GM13976 (cell line): Measurements from ENCODE around the gene DNM1.

Experiments used
- DNase-seq: peaks from one replicate; pipeline ENCODE4 v3.0.0; 2012; ENCODE audit warnings: low spot score
- in situ Hi-C: fragments of 300-500 bp; cut with MboI; formaldehyde crosslinking; loops from one replicate; pipeline ENCODE4 v1.12.0; 2022; ENCODE audit warnings: low sequenced_read_pairs, mixed read lengths, inconsistent platforms; ENCODE audit not compliant: unreplicated experiment
- TF ChIP-seq, protein P1 (sequence below): IDR thresholded peaks from 2 replicates; pipeline ENCODE4 v1.5.1; 2012; ENCODE audit warnings: borderline replicate concordance, mild to moderate bottlenecking; ENCODE audit not compliant: insufficient read depth; ENCODE audit errors: extremely low read depth, missing control alignments, control extremely low read depth

Gene DNM1

DNA sequence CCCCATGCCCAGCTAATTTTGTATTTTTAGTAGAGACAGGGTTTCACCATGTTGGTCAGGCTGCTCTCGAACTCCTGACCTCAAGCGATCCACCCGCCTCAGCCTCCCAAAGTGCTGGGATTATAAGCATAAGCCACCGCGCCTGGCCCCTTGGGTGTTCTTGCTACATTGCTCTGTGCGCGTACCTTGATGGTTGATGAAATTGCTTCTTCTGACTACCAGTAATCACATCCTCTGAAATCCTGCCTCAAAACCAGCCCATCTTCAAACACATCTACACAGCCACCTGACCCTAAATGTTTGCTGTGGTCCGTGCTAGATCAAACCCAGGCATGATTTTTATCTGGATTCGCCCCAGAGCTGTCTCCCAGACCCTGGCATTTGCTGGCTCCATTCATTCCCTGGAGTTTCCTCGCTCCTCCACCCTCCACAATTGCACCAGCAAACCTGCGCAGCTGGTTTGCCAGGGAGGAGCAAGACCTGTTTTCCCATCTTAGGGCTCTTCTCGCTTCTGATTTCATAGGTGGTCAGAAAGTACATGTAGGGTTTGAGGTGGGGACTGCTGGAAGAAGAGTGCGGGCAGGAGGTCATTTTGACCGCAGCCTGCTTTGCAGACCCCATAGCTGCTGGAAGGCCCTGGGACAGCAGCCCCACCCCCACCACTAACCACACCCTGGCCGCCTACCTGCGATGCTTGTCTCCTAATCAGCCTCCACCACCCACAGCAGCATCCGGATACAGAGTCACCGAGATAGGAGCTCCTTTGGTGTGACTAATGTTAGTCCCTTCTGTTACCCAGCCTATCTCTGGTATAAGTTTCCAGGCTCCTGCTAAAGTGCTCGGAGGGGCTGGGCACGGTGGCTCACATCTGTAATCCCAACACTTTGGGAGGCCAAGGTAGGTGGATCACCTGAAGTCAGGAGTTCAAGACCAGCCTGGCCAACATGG lies 95.6 kb downstream of the DNM1 start:
- in situ Hi-C loops = no loop called here
- TF ChIP-seq, protein P1, sequence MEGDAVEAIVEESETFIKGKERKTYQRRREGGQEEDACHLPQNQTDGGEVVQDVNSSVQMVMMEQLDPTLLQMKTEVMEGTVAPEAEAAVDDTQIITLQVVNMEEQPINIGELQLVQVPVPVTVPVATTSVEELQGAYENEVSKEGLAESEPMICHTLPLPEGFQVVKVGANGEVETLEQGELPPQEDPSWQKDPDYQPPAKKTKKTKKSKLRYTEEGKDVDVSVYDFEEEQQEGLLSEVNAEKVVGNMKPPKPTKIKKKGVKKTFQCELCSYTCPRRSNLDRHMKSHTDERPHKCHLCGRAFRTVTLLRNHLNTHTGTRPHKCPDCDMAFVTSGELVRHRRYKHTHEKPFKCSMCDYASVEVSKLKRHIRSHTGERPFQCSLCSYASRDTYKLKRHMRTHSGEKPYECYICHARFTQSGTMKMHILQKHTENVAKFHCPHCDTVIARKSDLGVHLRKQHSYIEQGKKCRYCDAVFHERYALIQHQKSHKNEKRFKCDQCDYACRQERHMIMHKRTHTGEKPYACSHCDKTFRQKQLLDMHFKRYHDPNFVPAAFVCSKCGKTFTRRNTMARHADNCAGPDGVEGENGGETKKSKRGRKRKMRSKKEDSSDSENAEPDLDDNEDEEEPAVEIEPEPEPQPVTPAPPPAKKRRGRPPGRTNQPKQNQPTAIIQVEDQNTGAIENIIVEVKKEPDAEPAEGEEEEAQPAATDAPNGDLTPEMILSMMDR = no peak
- DNase-seq = no peak

DNA sequence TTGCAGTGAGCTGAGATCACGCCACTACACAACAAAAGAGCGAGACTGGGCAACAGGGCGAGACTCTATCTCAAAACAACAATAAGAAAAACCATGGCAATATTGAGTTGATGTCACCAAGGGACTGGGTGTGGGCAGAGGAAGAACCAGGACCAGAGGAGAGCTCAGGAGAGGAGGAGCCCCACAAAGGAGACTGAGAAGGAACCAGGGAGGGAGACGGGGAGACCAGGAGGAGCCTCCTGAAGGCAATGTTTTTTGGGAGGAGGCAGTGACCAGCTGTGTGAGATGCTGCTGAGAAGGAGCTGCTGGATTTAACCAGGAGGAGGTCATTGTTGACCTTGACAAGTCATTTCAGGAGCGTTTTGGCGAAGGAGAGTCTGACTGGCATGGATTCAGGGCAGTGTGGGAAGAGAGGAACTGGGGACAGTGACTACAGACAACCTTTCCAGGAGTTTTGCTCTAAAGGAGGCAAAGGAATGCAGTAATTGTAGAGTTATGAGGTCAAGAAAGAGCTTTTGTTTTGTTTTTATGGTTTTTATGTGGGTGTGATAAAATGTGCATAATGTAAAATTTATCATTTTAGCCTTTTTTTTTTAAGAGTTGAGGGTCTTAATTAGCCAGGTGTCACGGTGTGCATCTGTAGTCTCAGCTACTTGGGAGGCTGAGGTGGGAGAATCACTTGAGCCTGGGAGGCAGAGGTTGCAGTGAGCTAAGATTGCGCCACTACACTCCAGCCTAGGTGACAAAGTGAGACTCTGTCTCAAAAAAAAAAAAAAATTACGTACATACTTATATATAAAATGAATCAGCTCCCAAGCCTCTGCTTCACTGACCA lies 101.2 kb downstream of the DNM1 start:
- in situ Hi-C loops = no loop called here
- TF ChIP-seq, protein P1 = no peak
- DNase-seq = no peak
